Measurements from ENCODE around the gene CNR2. TPM values are rescaled to one million over a fixed set of nuclear protein-coding genes. Genes with fewer than 3 reads are reported as not detected.

CNR2 gene
- polyA plus RNA-seq, 2 of the 4 experiments (the other 2 are of a cell fraction) = not detected

GRCh38 chr1:23908453-23909341 is 4.5 kb downstream of the CNR2 start (continued):
- no peak for TF ChIP-seq MAZ (IDR thresholded peaks at IDR 0.05; ENCODE audit: borderline replicate concordance, low read depth, low read length)
- TF ChIP-seq RCOR1 (IDR thresholded peaks at IDR 0.05; ENCODE audit: low read depth, low read length) = no peak
- TF ChIP-seq REST (IDR thresholded peaks at IDR 0.05) = no peak

GRCh38 chr1:23906731-23907130 is 6.4 kb downstream of the CNR2 start:
- WGBS (ENCODE audit: missing lambda C conversion rate) = 79% methylated on average over 1 of the region's 1 CpG
- no peak for ATAC-seq
- no peak overlapping the region for H3K4me3 ChIP-seq
- no peaks in the 10 kb centered on the region for H3K4me1 ChIP-seq
- no peak for DNase-seq (ENCODE audit: low read depth in 1 of 2, low spot score in 1 of 2)
- ChIA-PET POLR2A (no interaction called here), CTCF (interaction anchor here (0.9 to 1.5 kb wide), 2 partner anchors 96 to 135 kb away, joined by 3 read pairs; no protein-coding TSS in a partner anchor)
- H3K4me2 ChIP-seq = no peak overlapping the region
- no peak overlapping the region for H3K27ac ChIP-seq
- no peak for TF ChIP-seq ELK1 (IDR thresholded peaks at IDR 0.05; ENCODE audit: low read depth, low read length)
- no peak for FAIRE-seq
- no peaks in the 10 kb centered on the region for H3K9me3 ChIP-seq

GRCh38 chr1:23905461-23906025 is 7.6 kb downstream of the CNR2 start:
- Histone ChIP-seq H3K9me3 (no peaks in the 10 kb centered on the region), H3K27ac (no peak overlapping the region), H3K4me1 (no peaks in the 10 kb centered on the region), H3K4me2 (no peak overlapping the region), H3K4me3 (no peak overlapping the region)
- no peak for TF ChIP-seq E2F6 (IDR thresholded peaks at IDR 0.05; ENCODE audit: borderline replicate concordance, low read depth)
- no peak for TF ChIP-seq HMGXB4 (CRISPR knock-in tag; IDR thresholded peaks at IDR 0.05; ENCODE audit: borderline replicate concordance)
- TF ChIP-seq REST (IDR thresholded peaks at IDR 0.05) = no peak
- no peak for TF ChIP-seq HOXB5 (CRISPR knock-in tag; IDR thresholded peaks at IDR 0.05)
- no peak for TF ChIP-seq PBX3 (IDR thresholded peaks at IDR 0.05)
- no peak for TF ChIP-seq CEBPB (IDR thresholded peaks at IDR 0.05)
- no peak for TF ChIP-seq HDAC2 (IDR thresholded peaks at IDR 0.05)
- no peak for TF ChIP-seq FOSB (CRISPR knock-in tag; IDR thresholded peaks at IDR 0.05)
- no peak for TF ChIP-seq HES2 (IDR thresholded peaks at IDR 0.05)
- no peak for TF ChIP-seq RFX5 (IDR thresholded peaks at IDR 0.05)
- no peak for TF ChIP-seq CBX8 (IDR thresholded peaks at IDR 0.05)
- TF ChIP-seq TFCP2L1 (CRISPR knock-in tag; IDR thresholded peaks at IDR 0.05) = no peak
- no peak for TF ChIP-seq ELK1 (IDR thresholded peaks at IDR 0.05; ENCODE audit: low read depth, low read length)
- no peak for TF ChIP-seq KDM5A (IDR thresholded peaks at IDR 0.05)
- no peak for TF ChIP-seq HEYL (CRISPR knock-in tag; IDR thresholded peaks at IDR 0.05)
- no peak for FAIRE-seq
- DNase-seq (ENCODE audit: low read depth in 1 of 2, low spot score in 1 of 2) = no peak
- WGBS (ENCODE audit: missing lambda C conversion rate) = 93% methylated on average over 7 of the region's 7 CpGs
- ChIA-PET CTCF (interaction anchor here (1.5 kb wide), 1 partner anchor 95 kb away, joined by 3 read pairs; no protein-coding TSS in a partner anchor), POLR2A (no interaction called here)
- ATAC-seq = no peak

Measured in A549 (cell line).